WTC11 (cell line): ENCODE results near the gene HAO1. TPM values are rescaled to one million over a fixed set of nuclear protein-coding genes. Genes with fewer than 3 reads are reported as not detected.

ENCODE experiments used
- ATAC-seq: fragments of 200-7000 bp; cut with Tn5 transposase; 2 replicates; pipeline ENCODE4 v1.10.0; 2021; ENCODE audit warnings: mild to moderate bottlenecking, moderate library complexity
- CTCF ChIA-PET: fragments of 300-600 bp; sonication (Branson Sonifier 250); formaldehyde crosslinking; loops from one replicate; lab custom pipeline; 2021; ENCODE audit warnings: antibody characterized with exemption; lab: Charles Lee
- POLR2A ChIA-PET: fragments of 350-600 bp; sonication (Branson Sonifier 250); formaldehyde crosslinking; loops from one replicate; lab custom pipeline; 2021; ENCODE audit warnings: antibody characterized with exemption; lab: Charles Lee
- DNase-seq: peaks from one replicate; pipeline ENCODE4 v3.0.0; 2021; ENCODE audit warnings: low spot score
- H3K27ac Mint-ChIP-seq: 2 replicates; pipeline ENCODE4 v1.8.0; 2021; ENCODE audit warnings: mixed read lengths
- H3K27me3 Mint-ChIP-seq: 2 replicates; pipeline ENCODE4 v1.8.0; 2021; ENCODE audit warnings: low read depth, mild to moderate bottlenecking, moderate library complexity, mixed read lengths
- H3K36me3 Mint-ChIP-seq: 2 replicates; pipeline ENCODE4 v1.8.0; 2021; ENCODE audit warnings: mixed read lengths
- H3K4me1 Mint-ChIP-seq: 2 replicates; pipeline ENCODE4 v1.8.0; 2022; ENCODE audit warnings: mixed read lengths
- H3K4me3 Mint-ChIP-seq: 2 replicates; pipeline ENCODE4 v1.8.0; 2021; ENCODE audit warnings: mild to moderate bottlenecking, moderate library complexity, mixed read lengths
- H3K9me3 Mint-ChIP-seq: 2 replicates; pipeline ENCODE4 v1.8.0; 2021; ENCODE audit warnings: mixed read lengths
- ARID4B ChIP-seq: sonication (generic); formaldehyde crosslinking; IDR thresholded peaks from 2 replicates; pipeline ENCODE4 v1.8.0; 2023; ENCODE audit warnings: missing genetic modification reagents, mild to moderate bottlenecking, borderline replicate concordance
- ATF1 ChIP-seq: sonication (generic); formaldehyde crosslinking; IDR thresholded peaks from 2 replicates; pipeline ENCODE4 v1.8.1; 2023; ENCODE audit warnings: mild to moderate bottlenecking, moderate library complexity, missing genetic modification reagents
- ATF2 ChIP-seq: sonication (generic); formaldehyde crosslinking; IDR thresholded peaks from 2 replicates; pipeline ENCODE4 v1.8.1; 2022; ENCODE audit warnings: low read depth, missing genetic modification reagents, borderline replicate concordance
- ATF3 ChIP-seq: sonication (generic); formaldehyde crosslinking; conservative IDR thresholded peaks from 2 replicates; pipeline ENCODE4 v1.8.1; 2022; ENCODE audit warnings: mild to moderate bottlenecking, missing genetic modification reagents
- ATF6 ChIP-seq: sonication (generic); formaldehyde crosslinking; IDR thresholded peaks from 2 replicates; pipeline ENCODE4 v1.8.1; 2023; ENCODE audit warnings: mild to moderate bottlenecking, missing genetic modification reagents
- CDX4 ChIP-seq: fragments of 250-450 bp; sonication (Bioruptor Pico); IDR thresholded peaks from 2 replicates; pipeline ENCODE4 v1.9.0; 2021; ENCODE audit warnings: moderate library complexity, mild to moderate bottlenecking, inconsistent platforms, borderline replicate concordance
- E2F1 ChIP-seq: sonication (generic); formaldehyde crosslinking; IDR thresholded peaks from 2 replicates; pipeline ENCODE4 v1.8.0; 2022; ENCODE audit warnings: mild to moderate bottlenecking, missing genetic modification reagents
- ELF4 ChIP-seq: sonication (generic); formaldehyde crosslinking; IDR thresholded peaks from 2 replicates; pipeline ENCODE4 v1.8.1; 2022; ENCODE audit warnings: low read depth, mild to moderate bottlenecking, moderate library complexity, missing genetic modification reagents
- FOXK1 ChIP-seq: sonication (generic); formaldehyde crosslinking; IDR thresholded peaks from 2 replicates; pipeline ENCODE4 v1.8.0; 2022; ENCODE audit warnings: mild to moderate bottlenecking, moderate library complexity, missing genetic modification reagents
- FOXP4 ChIP-seq: sonication (generic); formaldehyde crosslinking; IDR thresholded peaks from 2 replicates; pipeline ENCODE4 v1.8.0; 2022; ENCODE audit warnings: mild to moderate bottlenecking, missing genetic modification reagents
- MXD4 ChIP-seq: fragments of 250-450 bp; sonication (Bioruptor Pico); IDR thresholded peaks from 2 replicates; pipeline ENCODE4 v1.8.0; 2021; ENCODE audit warnings: mild to moderate bottlenecking, moderate library complexity, borderline replicate concordance
- NR1H2 ChIP-seq: sonication (generic); formaldehyde crosslinking; IDR thresholded peaks from 2 replicates; pipeline ENCODE4 v1.9.0; 2021; ENCODE audit warnings: mild to moderate bottlenecking, moderate library complexity, missing genetic modification reagents
- PRDM15 ChIP-seq: sonication (generic); formaldehyde crosslinking; IDR thresholded peaks from 2 replicates; pipeline ENCODE4 v1.8.0; 2022; ENCODE audit warnings: missing genetic modification reagents
- SMAD4 ChIP-seq: sonication (generic); formaldehyde crosslinking; IDR thresholded peaks from 2 replicates; pipeline ENCODE4 v1.8.0; 2022; ENCODE audit warnings: mild to moderate bottlenecking, missing genetic modification reagents
- TP53 ChIP-seq: sonication (generic); formaldehyde crosslinking; IDR thresholded peaks from 2 replicates; pipeline ENCODE4 v1.8.1; 2023; ENCODE audit warnings: mild to moderate bottlenecking, missing genetic modification reagents
- ZNF512 ChIP-seq: sonication (generic); formaldehyde crosslinking; IDR thresholded peaks from 2 replicates; pipeline ENCODE4 v1.8.1; 2022; ENCODE audit warnings: missing genetic modification reagents, borderline replicate concordance
- total RNA-seq: library from RNA; stranded (reverse); gene quantifications from 3 replicates; pipeline ENCODE4 v1.2.3, GENCODE V29; 2021

Gene HAO1
- total RNA-seq, 1 experiment from 2014 or later: not detected

GRCh38 chr20:7966176-7966575 is 25.9 kb upstream of the HAO1 start:
- Mint-ChIP-seq H3K9me3 (no peaks in the 10 kb centered on the region), H3K4me1 (no peaks in the 10 kb centered on the region), H3K27ac (no peak overlapping the region), H3K27me3 (no peaks in the 10 kb centered on the region), H3K36me3 (no peaks in the 10 kb centered on the region), H3K4me3 (no peak overlapping the region)
- ChIA-PET POLR2A (no interaction called here), CTCF (no interaction called here)
- ATAC-seq (no peak), DNase-seq (no peak)
- no peak for TF ChIP-seq ZNF512 (CRISPR knock-in tag)

- CTCF ChIA-PET: interaction anchor here (1.7 kb wide), 1 partner anchor 21 kb away, joined by 5 read pairs; no protein-coding TSS in a partner anchor
- H3K36me3 Mint-ChIP-seq: peaks cover 36% of the 10 kb centered on the region
- peaks cover 42% of the 10 kb centered on the region for H3K9me3 Mint-ChIP-seq
- H3K27ac Mint-ChIP-seq: no peak overlapping the region
- ATAC-seq (no peak), DNase-seq (no peak)
- no peak overlapping the region for H3K4me3 Mint-ChIP-seq
- H3K4me1 Mint-ChIP-seq: peaks cover 3% of the 10 kb centered on the region; the same call in 1 of the 2 replicates
- POLR2A ChIA-PET: no interaction called here
- H3K27me3 Mint-ChIP-seq: peaks cover 8% of the 10 kb centered on the region
- no peak for TF ChIP-seq ATF3 (CRISPR knock-in tag)
- TF ChIP-seq TP53 (CRISPR knock-in tag): no peak
- TF ChIP-seq ATF1 (CRISPR knock-in tag): no peak
- TF ChIP-seq FOXP4 (CRISPR knock-in tag): no peak
- TF ChIP-seq CDX4 (CRISPR knock-in tag): no peak
- no peak for TF ChIP-seq ATF6 (CRISPR knock-in tag)
- no peak for TF ChIP-seq E2F1 (CRISPR knock-in tag)
- TF ChIP-seq ARID4B (CRISPR knock-in tag): no peak
- no peak for TF ChIP-seq ATF2 (CRISPR knock-in tag)
- TF ChIP-seq MXD4: no peak
- no peak for TF ChIP-seq NR1H2
- no peak for TF ChIP-seq FOXK1 (CRISPR knock-in tag)
- TF ChIP-seq ELF4: no peak
- no peak for TF ChIP-seq PRDM15 (CRISPR knock-in tag)
- TF ChIP-seq SMAD4: no peak
Measured at GRCh38 chr20:7959484-7959883, 19.2 kb upstream of the HAO1 start.
